C4-2B (cell line): Measurements from ENCODE around the gene AOAH.
"Not testable (repeated sequence)": the region's sequence is repeated elsewhere in the genome, so short reads cannot be mapped to it uniquely, and the experiment has no call there.

Experiments used
- CTCF ChIP-seq: fragments of 450-650 bp; conservative IDR thresholded peaks from 2 replicates; pipeline ENCODE4 v1.5.1; 2017; ENCODE audit warnings: mild to moderate bottlenecking
- ZFX ChIP-seq: fragments of 450-650 bp; IDR thresholded peaks from 2 replicates; pipeline ENCODE4 v1.6.1; 2017

GRCh38 chr7:36483853-36484252 lies 240.4 kb downstream of the AOAH start:
- not testable (repeated sequence) for TF ChIP-seq CTCF, ZFX
